ENCODE measurements around the gene CAMK1D.

DNA sequence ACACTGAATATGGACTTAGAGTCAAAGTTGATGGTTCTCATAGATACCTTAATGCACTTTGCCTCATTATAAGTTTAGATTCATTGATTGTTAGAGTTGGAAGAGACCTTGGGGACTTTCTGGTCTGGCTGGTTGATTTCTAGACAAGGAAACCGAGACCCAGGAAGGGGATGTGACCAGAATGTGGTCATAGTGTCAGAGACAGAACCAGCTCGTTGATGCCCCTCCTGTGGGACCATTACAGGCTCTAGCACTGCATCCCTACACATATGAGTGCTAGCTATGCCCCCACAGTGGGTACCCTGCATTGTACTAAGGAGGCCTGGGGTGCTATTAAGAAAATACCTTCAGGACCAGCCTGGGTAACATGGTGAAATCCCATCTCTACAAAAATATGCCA, 306.6 kb downstream of the CAMK1D start:
- TF ChIP-seq, protein P1, sequence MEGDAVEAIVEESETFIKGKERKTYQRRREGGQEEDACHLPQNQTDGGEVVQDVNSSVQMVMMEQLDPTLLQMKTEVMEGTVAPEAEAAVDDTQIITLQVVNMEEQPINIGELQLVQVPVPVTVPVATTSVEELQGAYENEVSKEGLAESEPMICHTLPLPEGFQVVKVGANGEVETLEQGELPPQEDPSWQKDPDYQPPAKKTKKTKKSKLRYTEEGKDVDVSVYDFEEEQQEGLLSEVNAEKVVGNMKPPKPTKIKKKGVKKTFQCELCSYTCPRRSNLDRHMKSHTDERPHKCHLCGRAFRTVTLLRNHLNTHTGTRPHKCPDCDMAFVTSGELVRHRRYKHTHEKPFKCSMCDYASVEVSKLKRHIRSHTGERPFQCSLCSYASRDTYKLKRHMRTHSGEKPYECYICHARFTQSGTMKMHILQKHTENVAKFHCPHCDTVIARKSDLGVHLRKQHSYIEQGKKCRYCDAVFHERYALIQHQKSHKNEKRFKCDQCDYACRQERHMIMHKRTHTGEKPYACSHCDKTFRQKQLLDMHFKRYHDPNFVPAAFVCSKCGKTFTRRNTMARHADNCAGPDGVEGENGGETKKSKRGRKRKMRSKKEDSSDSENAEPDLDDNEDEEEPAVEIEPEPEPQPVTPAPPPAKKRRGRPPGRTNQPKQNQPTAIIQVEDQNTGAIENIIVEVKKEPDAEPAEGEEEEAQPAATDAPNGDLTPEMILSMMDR (IDR thresholded peaks at IDR 0.05; ENCODE audit: borderline replicate concordance, extremely low read depth, low read length, poor library complexity, severe bottlenecking): no peak
- no peak for TF ChIP-seq EZH2 (IDR thresholded peaks at IDR 0.05; ENCODE audit: borderline replicate concordance, low read depth, low read length, severe bottlenecking)

All from DND-41 (cell line).